ENCODE data around the gene SERPINF2.
"Not testable (repeated sequence)": the region's sequence is repeated elsewhere in the genome, so short reads cannot be mapped to it uniquely, and the experiment has no call there.

The SERPINF2 gene

DNA sequence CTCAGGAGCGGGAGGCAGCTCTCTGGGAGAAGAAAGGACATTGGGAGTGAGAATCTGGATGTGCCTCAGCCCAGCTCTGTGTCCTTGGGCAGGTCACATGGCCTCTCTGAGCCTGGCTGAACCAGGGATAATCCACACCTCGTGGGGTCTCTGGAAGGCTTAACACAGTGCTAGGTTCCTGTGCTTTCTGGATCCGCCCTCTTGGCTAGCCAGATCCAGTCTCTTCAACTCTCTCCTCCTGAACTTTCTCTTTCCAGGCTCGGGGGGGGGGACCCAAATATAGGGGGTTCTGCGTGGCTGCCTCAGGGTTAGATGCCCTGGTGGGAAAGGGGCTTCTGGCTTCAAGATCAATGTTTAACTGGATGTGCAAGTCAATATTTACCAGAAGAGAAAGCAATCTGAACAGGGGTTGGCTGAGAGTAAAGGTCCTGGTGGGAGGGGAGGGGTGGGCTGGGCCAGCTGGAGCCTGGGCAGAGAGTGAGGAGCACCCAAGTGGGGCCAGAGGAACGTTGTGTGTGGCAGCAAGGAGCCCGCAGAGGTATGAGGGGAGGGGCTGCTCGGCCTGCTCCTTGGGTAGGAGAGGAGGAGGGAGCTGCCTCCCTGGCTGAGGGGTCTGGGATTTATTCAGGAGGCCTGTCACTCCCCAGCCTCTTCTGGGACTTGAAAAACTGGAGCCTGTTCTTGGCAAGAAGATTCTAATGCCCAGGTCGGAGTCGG is at the start of gene SERPINF2:
Gene SERPINF2, plus strand, starts transcription at position 501 of the 717 bp plus-strand sequence. CDS start 2,125 bp downstream, outside the sequence.
- in situ Hi-C loops (cut with HindIII; ENCODE audit: low sequenced_read_pairs) = no loop called here

- in situ Hi-C loops (cut with HindIII; ENCODE audit: low sequenced_read_pairs) = no loop called here
Measured at GRCh38 chr17:1693339-1693738, 49.3 kb upstream of the SERPINF2 start.

DNA sequence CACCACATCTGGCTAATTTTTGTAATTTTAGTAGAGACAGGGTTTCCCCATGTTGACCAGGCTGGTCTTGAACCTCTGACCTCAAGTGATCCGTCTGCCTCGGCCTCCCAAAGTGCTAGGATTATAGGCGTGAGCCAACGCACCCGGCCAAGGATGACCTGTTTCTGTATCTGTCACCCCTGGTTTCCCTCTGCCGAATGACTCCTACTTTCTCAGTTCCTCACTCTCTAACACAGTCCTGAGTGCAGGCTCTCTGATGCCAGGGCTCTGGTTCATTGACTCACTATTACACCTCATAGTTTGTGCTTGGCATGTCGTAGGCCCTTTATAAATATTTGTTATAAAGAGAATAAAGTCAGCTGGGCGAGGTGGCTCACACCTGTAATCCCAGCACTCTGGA is 47.3 kb upstream of the SERPINF2 start:
- in situ Hi-C loops (cut with HindIII; ENCODE audit: low sequenced_read_pairs) = no loop called here

- in situ Hi-C loops (cut with HindIII; ENCODE audit: low sequenced_read_pairs) = no loop called here
Measured at GRCh38 chr17:1697681-1698080, 45.0 kb upstream of the SERPINF2 start.

- in situ Hi-C loops (cut with HindIII; ENCODE audit: low sequenced_read_pairs) = not testable (repeated sequence)
Measured at GRCh38 chr17:1699891-1700290, 42.8 kb upstream of the SERPINF2 start.

- in situ Hi-C loops (cut with HindIII; ENCODE audit: low sequenced_read_pairs) = no loop called here
Measured at GRCh38 chr17:1703063-1703462, 39.6 kb upstream of the SERPINF2 start.

- in situ Hi-C loops (cut with HindIII; ENCODE audit: low sequenced_read_pairs) = no loop called here
Measured at GRCh38 chr17:1705004-1705403, 37.7 kb upstream of the SERPINF2 start.

GRCh38 chr17:1707107-1707506 is 35.6 kb upstream of the SERPINF2 start:
- in situ Hi-C loops (cut with HindIII; ENCODE audit: low sequenced_read_pairs) = no loop called here

DNA sequence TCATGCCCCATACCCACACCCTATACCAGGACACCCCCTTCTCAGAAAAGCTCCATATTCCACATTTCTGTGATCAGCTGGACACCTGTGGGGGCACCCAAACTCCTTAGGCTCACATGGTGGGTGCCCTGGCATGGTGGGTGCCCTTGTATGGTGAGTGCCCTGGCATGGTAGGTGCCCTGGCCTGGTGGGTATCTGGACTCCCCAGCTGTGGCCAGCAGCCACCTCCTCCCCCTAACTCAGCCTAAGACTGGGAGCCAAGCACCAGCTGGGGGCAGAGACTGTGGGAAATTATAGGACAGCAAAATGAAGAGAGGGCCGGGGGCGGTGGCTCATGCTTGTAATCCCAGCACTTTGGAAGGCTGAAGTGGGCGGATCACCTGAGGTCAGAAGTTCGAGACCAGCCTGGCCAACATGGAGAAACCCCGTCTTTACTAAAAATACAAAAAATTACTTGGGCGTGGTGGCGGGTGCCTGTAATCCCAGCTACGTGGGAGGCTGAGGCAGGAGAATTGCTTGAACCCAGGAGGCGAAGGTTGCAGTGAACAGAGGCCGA is 33.8 kb upstream of the SERPINF2 start:
- in situ Hi-C loops (cut with HindIII; ENCODE audit: low sequenced_read_pairs) = not testable (repeated sequence)

DNA sequence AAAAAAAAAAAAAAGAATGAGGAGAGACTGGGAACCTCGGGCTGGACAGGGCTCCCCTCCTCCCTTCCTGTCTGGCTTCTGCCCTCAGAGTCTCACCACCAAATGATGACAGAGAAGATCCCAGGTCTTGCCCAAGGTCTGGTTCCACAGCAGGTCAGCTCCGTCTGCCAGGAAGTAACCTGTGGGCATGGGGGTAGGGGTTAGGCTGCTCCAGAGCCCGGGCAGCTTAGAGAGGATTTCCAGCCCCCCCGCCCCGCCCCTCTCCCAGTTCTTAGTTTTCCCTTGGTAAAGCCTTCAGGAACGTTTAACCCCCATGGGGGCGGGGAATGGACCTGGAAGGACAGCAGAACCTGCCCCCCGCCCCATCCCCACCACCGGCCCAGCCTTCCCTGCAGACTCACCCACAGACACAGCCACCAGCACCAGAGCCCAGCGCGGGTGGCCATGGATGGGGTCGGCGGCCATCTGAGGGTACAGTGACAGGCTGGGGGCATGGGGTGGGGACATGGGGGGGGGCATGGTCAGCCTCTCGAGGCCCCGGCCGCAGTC is 33.2 kb upstream of the SERPINF2 start:
- in situ Hi-C loops (cut with HindIII; ENCODE audit: low sequenced_read_pairs) = no loop called here

- in situ Hi-C loops (cut with HindIII; ENCODE audit: low sequenced_read_pairs) = no loop called here
Measured at GRCh38 chr17:1709971-1710806, 32.5 kb upstream of the SERPINF2 start, which contains the start of gene TLCD2. TSS of gene TLCD2 (minus strand) at chr17:1710377. CDS start at chr17:1710242, 135 bp downstream.

GRCh38 chr17:1710807-1711553 is 31.7 kb upstream of the SERPINF2 start:
- in situ Hi-C loops (cut with HindIII; ENCODE audit: low sequenced_read_pairs) = no loop called here

DNA sequence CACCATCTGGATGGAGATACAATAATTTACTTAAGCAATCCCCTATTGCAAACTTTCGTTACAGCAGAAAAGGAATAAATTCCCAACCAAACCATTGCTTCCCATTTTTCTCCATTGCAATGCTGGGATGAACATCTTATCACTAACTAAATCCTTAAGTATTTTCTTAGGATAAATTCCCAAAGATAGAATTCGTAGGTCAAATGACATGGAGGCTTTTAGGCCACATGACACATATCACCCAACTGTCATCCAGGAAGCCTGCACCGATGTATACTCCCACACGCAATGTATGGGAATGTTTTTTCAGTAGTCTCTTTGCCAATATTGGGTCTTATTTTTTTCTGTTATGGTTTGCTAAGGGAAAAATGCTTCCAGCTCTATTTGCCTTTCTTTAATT is 30.9 kb upstream of the SERPINF2 start:
- in situ Hi-C loops (cut with HindIII; ENCODE audit: low sequenced_read_pairs) = no loop called here

GRCh38 chr17:1712271-1712670 is 30.4 kb upstream of the SERPINF2 start:
- in situ Hi-C loops (cut with HindIII; ENCODE audit: low sequenced_read_pairs) = no loop called here

DNA sequence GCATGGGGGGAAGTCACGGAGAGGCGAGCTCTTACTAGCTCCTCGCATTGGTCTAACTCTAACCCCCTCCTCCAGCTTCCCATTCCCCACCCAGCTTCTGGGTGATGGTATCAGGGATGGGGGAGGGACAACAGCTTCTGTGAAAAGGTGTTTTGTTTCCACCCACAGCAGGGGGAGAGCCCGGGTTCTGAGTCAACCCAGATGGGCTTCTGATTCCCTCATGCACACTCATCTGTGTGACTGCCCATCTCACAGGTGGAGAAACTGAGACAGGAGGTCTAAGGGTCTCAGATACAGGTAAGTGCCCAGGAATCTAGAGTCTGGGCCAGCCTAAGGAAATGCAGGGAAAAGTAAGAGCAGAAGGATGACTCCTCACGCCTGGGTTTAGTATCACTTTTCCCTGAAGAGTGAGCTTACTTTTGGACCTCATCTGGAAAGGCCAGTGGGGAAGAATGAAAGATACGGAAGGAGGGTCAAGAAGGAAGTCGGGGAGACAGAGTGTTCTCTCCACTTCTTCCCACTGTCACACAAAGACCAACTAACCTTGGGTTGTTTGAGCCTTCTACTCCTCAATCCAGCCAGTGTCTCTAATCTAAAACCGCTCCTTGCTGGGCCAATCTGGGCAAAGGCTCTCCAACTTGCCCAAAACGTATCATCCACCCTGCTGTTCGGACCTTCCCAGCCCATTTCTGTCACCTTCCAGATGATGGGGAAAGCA is 29.4 kb upstream of the SERPINF2 start:
- in situ Hi-C loops (cut with HindIII; ENCODE audit: low sequenced_read_pairs) = no loop called here

GRCh38 chr17:1713878-1714426 is 28.7 kb upstream of the SERPINF2 start:
- in situ Hi-C loops (cut with HindIII; ENCODE audit: low sequenced_read_pairs) = no loop called here

DNA sequence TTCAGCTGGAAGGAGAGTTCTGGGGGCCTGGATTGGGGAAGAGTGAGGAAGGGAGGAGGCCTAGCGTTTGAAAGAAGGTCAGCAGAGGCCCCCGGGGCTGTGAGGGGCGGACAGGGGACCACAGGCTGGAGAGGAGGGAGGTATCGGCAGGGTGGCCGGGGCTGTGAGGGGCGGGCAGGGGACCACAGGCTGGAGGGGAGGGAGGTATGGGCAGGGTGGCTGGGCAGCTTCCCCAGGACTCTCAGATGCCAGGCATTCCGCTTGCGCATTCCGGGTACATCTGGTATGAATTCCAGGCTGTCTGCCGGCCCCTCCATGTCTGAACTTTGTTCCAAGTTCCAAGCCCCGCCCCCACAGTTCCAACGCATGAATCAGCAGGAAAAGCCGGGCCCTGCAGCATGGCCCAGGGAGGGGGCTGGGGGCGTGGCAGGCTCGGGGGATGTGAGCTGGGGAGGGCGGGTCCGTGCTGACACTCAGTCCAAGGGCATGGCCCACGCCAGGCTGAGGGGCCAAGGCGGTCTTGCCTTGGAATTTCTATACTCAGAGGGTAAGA is 28.2 kb upstream of the SERPINF2 start:
- in situ Hi-C loops (cut with HindIII; ENCODE audit: low sequenced_read_pairs) = no loop called here

DNA sequence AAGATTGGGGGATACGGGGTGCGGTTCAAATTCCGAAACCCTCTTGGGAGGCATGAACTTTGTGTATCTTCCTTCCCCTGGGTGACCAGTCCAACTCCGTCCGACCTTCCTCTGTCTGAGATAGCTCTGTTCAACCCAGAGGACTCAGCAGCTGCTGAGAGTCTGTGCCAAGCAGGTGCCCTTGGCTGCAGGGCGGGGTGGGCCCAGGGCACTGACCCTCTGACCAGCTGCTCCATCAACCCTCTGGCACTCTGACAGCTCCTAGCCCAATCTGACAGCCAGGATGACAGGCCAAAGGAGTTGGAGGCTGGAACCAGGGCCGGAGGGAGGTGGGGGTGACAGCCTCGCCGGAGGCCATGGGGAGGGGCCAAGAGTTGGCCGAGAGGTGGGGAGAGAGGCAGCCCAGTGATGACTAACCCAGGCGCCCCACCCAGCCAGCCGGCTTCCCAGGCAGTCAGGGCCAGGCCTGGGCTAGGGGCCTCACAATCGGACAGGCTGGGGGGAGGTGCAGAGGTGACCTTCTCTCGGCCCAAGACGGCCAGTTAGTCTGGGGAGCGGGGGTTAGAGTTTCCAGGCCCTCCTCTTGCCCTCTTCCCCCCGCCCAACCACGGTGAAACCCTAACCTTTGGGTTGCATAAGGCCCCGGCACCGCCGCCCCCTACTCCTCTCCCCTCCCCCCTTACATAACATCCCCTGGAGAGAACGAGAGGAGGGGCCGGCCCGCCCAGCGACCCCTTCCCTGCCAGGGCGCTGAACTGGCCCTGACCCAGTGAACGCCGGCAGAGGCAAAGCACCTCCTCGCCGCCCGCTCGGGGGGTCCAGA is 27.5 kb upstream of the SERPINF2 start:
- in situ Hi-C loops (cut with HindIII; ENCODE audit: low sequenced_read_pairs) = no loop called here

GRCh38 chr17:1715803-1716075 is 26.9 kb upstream of the SERPINF2 start:
- in situ Hi-C loops (cut with HindIII; ENCODE audit: low sequenced_read_pairs) = no loop called here
